OCI-LY7 (cell line): Measurements from ENCODE around the gene RCSD1. TPM values are rescaled to one million over a fixed set of nuclear protein-coding genes. Genes with fewer than 3 reads are reported as not detected.

Experiments
- BruUV-seq: library from RNA; stranded (reverse); fragments of 400-500 nt; replicated peaks from 2 replicates; lab custom pipeline; 2021; lab: Mats Ljungman, UMichigan
- CTCF ChIA-PET: fragments of 300-600 bp; sonication (Branson Sonifier 250); formaldehyde crosslinking; loops from one replicate; lab custom pipeline; 2022; ENCODE audit warnings: antibody characterized with exemption; ENCODE audit not compliant: unreplicated experiment; lab: Charles Lee
- POLR2A ChIA-PET: fragments of 300-600 bp; sonication (Branson Sonifier 250); formaldehyde crosslinking; loops from one replicate; lab custom pipeline; 2022; ENCODE audit warnings: antibody characterized with exemption; lab: Charles Lee
- DNase-seq: peaks from one replicate; pipeline ENCODE4 v3.0.0-alpha.2; 2015; ENCODE audit warnings: low spot score
- H2AFZ ChIP-seq: fragments of 200-600 bp; sonication (generic), shearing (Covaris generic); 2 replicates; pipeline ENCODE4 v1.6.1; 2014; ENCODE audit warnings: mild to moderate bottlenecking, antibody characterized with exemption, low read length, moderate library complexity
- H3K27ac ChIP-seq: fragments of 200-600 bp; sonication (generic); 2 replicates; pipeline ENCODE4 v1.5.1; 2014; ENCODE audit warnings: mixed run types, low read depth, mild to moderate bottlenecking, moderate library complexity, low read length, inconsistent platforms; ENCODE audit not compliant: poor library complexity, severe bottlenecking
- H3K36me3 ChIP-seq: fragments of 200-600 bp; sonication (generic); 2 replicates; pipeline ENCODE4 v1.6.1; 2014; ENCODE audit warnings: mild to moderate bottlenecking, antibody characterized with exemption, low read length, moderate library complexity, mixed read lengths; ENCODE audit not compliant: insufficient read depth
- H3K4me1 ChIP-seq: fragments of 200-600 bp; sonication (generic); 2 replicates; pipeline ENCODE4 v1.5.1; 2014; ENCODE audit warnings: mild to moderate bottlenecking, low read length; ENCODE audit not compliant: insufficient read depth, poor library complexity, severe bottlenecking
- H3K4me2 ChIP-seq: fragments of 200-600 bp; sonication (generic); 2 replicates; pipeline ENCODE4 v1.6.1; 2014; ENCODE audit warnings: mild to moderate bottlenecking, low read length
- H3K4me3 ChIP-seq: fragments of 200-600 bp; sonication (generic); 2 replicates; pipeline ENCODE4 v1.5.1; 2014; ENCODE audit warnings: mild to moderate bottlenecking, low read depth, low read length; ENCODE audit not compliant: poor library complexity, severe bottlenecking
- H3K79me2 ChIP-seq: fragments of 200-600 bp; sonication (generic); 2 replicates; pipeline ENCODE4 v1.6.1; 2016; ENCODE audit warnings: low read depth, mild to moderate bottlenecking, low read length, moderate library complexity, mixed read lengths; ENCODE audit not compliant: insufficient read depth
- H3K9me2 ChIP-seq: fragments of 200-600 bp; sonication (generic); 2 replicates; pipeline ENCODE4 v1.6.1; 2016; ENCODE audit warnings: mild to moderate bottlenecking, low read length, mixed read lengths; ENCODE audit not compliant: insufficient read depth
- H3K9me3 ChIP-seq: fragments of 200-600 bp; sonication (generic); 2 replicates; pipeline ENCODE4 v1.6.1; 2014; ENCODE audit warnings: mild to moderate bottlenecking, mixed run types, low read length, mixed read lengths
- H4K20me1 ChIP-seq: fragments of 200-600 bp; sonication (generic); 2 replicates; pipeline ENCODE4 v1.6.1; 2014; ENCODE audit warnings: mild to moderate bottlenecking, antibody characterized with exemption, low read length, moderate library complexity, mixed read lengths; ENCODE audit not compliant: insufficient read depth
- EZH2phosphoT487 ChIP-seq: fragments of 200-600 bp; sonication (generic); IDR thresholded peaks from 2 replicates; pipeline ENCODE4 v1.6.1; 2018; ENCODE audit warnings: low read depth, borderline replicate concordance, mild to moderate bottlenecking, mixed run types, antibody characterized with exemption, low read length, moderate library complexity, mixed read lengths
- intact Hi-C: fragments of 100-400 bp; cut with micrococcal nuclease; formaldehyde crosslinking; loops from one replicate; pipeline ENCODE4 v1.10.0; 2022; ENCODE audit not compliant: unreplicated experiment
- total RNA-seq, 2 experiments: library from RNA; depleted of rRNA in 1 of 2; stranded (reverse); fragments of >200 nt in 1 of 2; shearing (Covaris generic) in 1 of 2; gene quantifications; 2 replicates each; pipeline ENCODE4 v1.2.3, GENCODE V29; 2014 to 2022
- TF ChIP-seq, protein P1 (sequence below): fragments of 200-600 bp; sonication (generic); conservative IDR thresholded peaks from 2 replicates; pipeline ENCODE4 v1.5.1; 2014; ENCODE audit warnings: mild to moderate bottlenecking, antibody characterized with exemption, low read length, moderate library complexity, mixed read lengths

RCSD1 gene
- total RNA-seq, 2 experiments from 2014 or later: 161 to 164 TPM

DNA sequence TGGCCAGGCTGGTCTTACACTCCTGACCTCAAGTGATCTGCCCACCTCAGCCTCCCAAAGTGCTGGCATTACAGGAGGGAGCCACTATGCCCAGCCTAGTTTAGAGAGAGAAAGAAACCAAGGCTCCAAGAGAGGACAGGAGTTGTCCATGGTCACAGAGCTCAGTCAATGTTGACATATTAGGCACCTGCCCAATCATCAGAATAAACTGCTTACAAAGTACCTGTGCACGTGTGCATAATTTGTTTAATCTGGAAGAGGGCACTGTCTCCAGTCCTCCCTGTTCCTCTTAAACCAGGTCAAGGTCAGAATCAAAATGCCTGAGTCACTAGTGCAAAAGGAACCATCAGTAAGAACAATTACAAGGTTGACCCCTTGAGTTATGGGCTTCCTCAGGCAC lies 71.5 kb downstream of the RCSD1 start:
- Histone ChIP-seq H3K36me3 (peaks cover 96% of the 10 kb centered on the region), H4K20me1 (peaks cover 7% of the 10 kb centered on the region; the same call in 1 of the 2 replicates), H3K4me2 (no peak overlapping the region), H3K79me2 (no peaks in the 10 kb centered on the region), H3K9me2 (no peaks in the 10 kb centered on the region), H2AFZ (no peak overlapping the region), H3K4me3 (no peak overlapping the region), H3K9me3 (no peaks in the 10 kb centered on the region), H3K27ac (no peak overlapping the region), H3K4me1 (peaks cover 16% of the 10 kb centered on the region)
- BruUV-seq: no TSS peak
- POLR2A ChIA-PET: no interaction called here
- intact Hi-C loops: no loop called here
- CTCF ChIA-PET: no interaction called here
- TF ChIP-seq EZH2phosphoT487: no peak
- TF ChIP-seq, protein P1, sequence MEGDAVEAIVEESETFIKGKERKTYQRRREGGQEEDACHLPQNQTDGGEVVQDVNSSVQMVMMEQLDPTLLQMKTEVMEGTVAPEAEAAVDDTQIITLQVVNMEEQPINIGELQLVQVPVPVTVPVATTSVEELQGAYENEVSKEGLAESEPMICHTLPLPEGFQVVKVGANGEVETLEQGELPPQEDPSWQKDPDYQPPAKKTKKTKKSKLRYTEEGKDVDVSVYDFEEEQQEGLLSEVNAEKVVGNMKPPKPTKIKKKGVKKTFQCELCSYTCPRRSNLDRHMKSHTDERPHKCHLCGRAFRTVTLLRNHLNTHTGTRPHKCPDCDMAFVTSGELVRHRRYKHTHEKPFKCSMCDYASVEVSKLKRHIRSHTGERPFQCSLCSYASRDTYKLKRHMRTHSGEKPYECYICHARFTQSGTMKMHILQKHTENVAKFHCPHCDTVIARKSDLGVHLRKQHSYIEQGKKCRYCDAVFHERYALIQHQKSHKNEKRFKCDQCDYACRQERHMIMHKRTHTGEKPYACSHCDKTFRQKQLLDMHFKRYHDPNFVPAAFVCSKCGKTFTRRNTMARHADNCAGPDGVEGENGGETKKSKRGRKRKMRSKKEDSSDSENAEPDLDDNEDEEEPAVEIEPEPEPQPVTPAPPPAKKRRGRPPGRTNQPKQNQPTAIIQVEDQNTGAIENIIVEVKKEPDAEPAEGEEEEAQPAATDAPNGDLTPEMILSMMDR: no peak
- no peak for DNase-seq

DNA sequence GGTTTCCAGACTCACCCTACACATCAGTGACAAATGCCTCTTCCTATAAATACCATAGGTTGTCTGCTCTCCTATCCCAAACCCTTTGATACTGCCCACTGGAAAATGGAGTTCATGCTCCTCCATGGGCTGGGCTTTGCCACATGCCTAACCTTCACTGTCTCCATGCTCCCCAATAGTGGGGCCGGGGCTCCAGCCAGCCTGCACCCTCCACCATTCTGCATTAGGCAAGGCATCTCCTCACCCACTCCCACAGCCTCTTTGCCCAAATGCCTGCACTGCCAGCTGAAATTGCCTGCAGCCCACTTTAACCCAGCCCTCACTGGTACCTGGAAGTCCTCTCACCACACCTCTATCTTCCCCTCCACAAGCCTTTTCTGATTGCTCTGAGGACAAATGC lies 73.5 kb downstream of the RCSD1 start:
- peaks cover 34% of the 10 kb centered on the region for H3K4me1 ChIP-seq
- H3K4me3 ChIP-seq: no peak overlapping the region
- intact Hi-C loops: no loop called here
- TF ChIP-seq, protein P1: no peak
- no peak for TF ChIP-seq EZH2phosphoT487
- ChIA-PET CTCF (no interaction called here), POLR2A (interaction anchor here (1.3 kb wide), 1 partner anchor 103 kb away, joined by 4 read pairs; no protein-coding TSS in a partner anchor)
- H3K79me2 ChIP-seq: no peaks in the 10 kb centered on the region
- DNase-seq: no peak
- BruUV-seq: no TSS peak
- H3K9me3 ChIP-seq: no peaks in the 10 kb centered on the region
- no peak overlapping the region for H3K4me2 ChIP-seq
- no peaks in the 10 kb centered on the region for H3K9me2 ChIP-seq
- peaks cover 12% of the 10 kb centered on the region for H4K20me1 ChIP-seq
- no peak overlapping the region for H3K27ac ChIP-seq
- H2AFZ ChIP-seq: no peak overlapping the region
- peaks cover 93% of the 10 kb centered on the region for H3K36me3 ChIP-seq

DNA sequence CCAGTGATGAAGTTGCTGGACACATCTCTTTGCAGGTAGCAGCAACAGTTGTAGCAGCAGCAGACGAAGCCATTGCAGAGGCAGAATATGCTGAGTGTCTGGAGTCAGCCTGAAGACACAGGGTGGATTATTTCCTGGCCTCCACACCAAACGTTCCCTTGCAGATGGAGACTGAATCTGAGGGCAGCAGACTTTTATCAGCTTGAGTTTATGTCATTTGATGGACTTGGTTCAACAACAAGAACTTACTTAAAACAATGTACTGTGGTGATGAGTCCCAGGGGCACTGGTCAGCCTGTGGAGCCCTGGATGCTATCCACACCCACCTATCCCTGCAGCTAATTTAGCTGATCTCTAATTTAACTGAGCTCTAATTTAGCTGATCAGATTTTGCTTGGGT lies 74.7 kb downstream of the RCSD1 start:
- Histone ChIP-seq H3K4me2 (no peak overlapping the region), H2AFZ (no peak overlapping the region), H3K79me2 (no peaks in the 10 kb centered on the region), H3K9me2 (no peaks in the 10 kb centered on the region), H3K36me3 (peaks cover 82% of the 10 kb centered on the region), H4K20me1 (peaks cover 12% of the 10 kb centered on the region), H3K9me3 (no peaks in the 10 kb centered on the region), H3K4me3 (no peak overlapping the region), H3K27ac (no peak overlapping the region), H3K4me1 (peaks cover 45% of the 10 kb centered on the region)
- intact Hi-C loops: no loop called here
- POLR2A ChIA-PET: interaction anchor here (0.6 to 1.3 kb wide), 2 partner anchors 26 to 104 kb away, joined by 4 to 8 read pairs; no protein-coding TSS in a partner anchor
- TF ChIP-seq EZH2phosphoT487: no peak
- TF ChIP-seq, protein P1: no peak
- no peak for DNase-seq
- CTCF ChIA-PET: no interaction called here
- no TSS peak for BruUV-seq
